Astrocyte (in vitro differentiated cells and primary cell): Measurements from ENCODE around the gene DFFB. TPM values are rescaled to one million over a fixed set of nuclear protein-coding genes. Genes with fewer than 3 reads are reported as not detected.

Source experiments
- DNase-seq: peaks from one replicate; pipeline ENCODE4 v3.0.0-alpha.2; 2010; ENCODE audit warnings: low read depth
- FAIRE-seq: peaks from 2 replicates; lab custom pipeline; 2011; peaks lifted over from hg19 to GRCh38; lab: Jason Lieb, UNC
- H2AFZ ChIP-seq: 2 replicates; pipeline ENCODE4 v1.6.0; 2012; ENCODE audit warnings: low read depth, low read length, inconsistent platforms
- H3K27ac ChIP-seq: 2 replicates; pipeline ENCODE4 v1.5.1; 2011; ENCODE audit warnings: low read depth, low read length, inconsistent platforms
- H3K27me3 ChIP-seq: 2 replicates; pipeline ENCODE4 v1.6.0; 2011; ENCODE audit warnings: low read length, inconsistent platforms; ENCODE audit not compliant: insufficient read depth
- H3K36me3 ChIP-seq: 2 replicates; pipeline ENCODE4 v1.5.1; 2011; ENCODE audit warnings: low read length, inconsistent platforms; ENCODE audit not compliant: insufficient read depth
- H3K4me1 ChIP-seq: 2 replicates; pipeline ENCODE4 v1.5.1; 2011; ENCODE audit warnings: low read length, inconsistent platforms; ENCODE audit not compliant: insufficient read depth
- H3K4me2 ChIP-seq: 2 replicates; pipeline ENCODE4 v1.6.0; 2012; ENCODE audit warnings: low read length, inconsistent platforms
- H3K4me3 ChIP-seq: 2 replicates; pipeline ENCODE4 v1.5.1; 2011; ENCODE audit warnings: low read depth, mild to moderate bottlenecking, low read length, inconsistent platforms; ENCODE audit not compliant: insufficient read depth
- H3K79me2 ChIP-seq: 2 replicates; pipeline ENCODE4 v1.6.0; 2012; ENCODE audit warnings: mild to moderate bottlenecking, low read length, inconsistent platforms; ENCODE audit not compliant: insufficient read depth
- H3K9ac ChIP-seq: 2 replicates; pipeline ENCODE4 v1.6.0; 2012; ENCODE audit warnings: mild to moderate bottlenecking, low read length, inconsistent platforms
- H3K9me3 ChIP-seq: 2 replicates; pipeline ENCODE4 v1.5.1; 2012; ENCODE audit warnings: low read depth, mild to moderate bottlenecking, low read length, inconsistent platforms; ENCODE audit not compliant: insufficient read depth
- H4K20me1 ChIP-seq: 2 replicates; pipeline ENCODE4 v1.6.0; 2012; ENCODE audit warnings: low read length, inconsistent platforms; ENCODE audit not compliant: insufficient read depth
- H3K27ac Mint-ChIP-seq: one replicate; pipeline ENCODE4 v1.8.0; 2021; ENCODE audit warnings: mild to moderate bottlenecking, mixed read lengths; ENCODE audit not compliant: unreplicated experiment
- H3K27me3 Mint-ChIP-seq: one replicate; pipeline ENCODE4 v1.8.0; 2021; ENCODE audit warnings: low read depth, mixed read lengths; ENCODE audit not compliant: unreplicated experiment
- H3K36me3 Mint-ChIP-seq: one replicate; pipeline ENCODE4 v1.8.0; 2021; ENCODE audit warnings: low read depth, mixed read lengths; ENCODE audit not compliant: unreplicated experiment
- H3K4me1 Mint-ChIP-seq: one replicate; pipeline ENCODE4 v1.8.0; 2021; ENCODE audit warnings: low read depth, mixed read lengths; ENCODE audit not compliant: unreplicated experiment
- H3K4me3 Mint-ChIP-seq: one replicate; pipeline ENCODE4 v1.8.0; 2021; ENCODE audit warnings: mild to moderate bottlenecking, moderate library complexity, mixed read lengths; ENCODE audit not compliant: unreplicated experiment
- H3K9me3 Mint-ChIP-seq: one replicate; pipeline ENCODE4 v1.8.0; 2021; ENCODE audit warnings: mild to moderate bottlenecking, mixed read lengths; ENCODE audit not compliant: unreplicated experiment
- CTCF ChIP-seq: IDR thresholded peaks from 2 replicates; pipeline ENCODE4 v1.5.1; 2011; ENCODE audit warnings: low read depth, mild to moderate bottlenecking, inconsistent platforms, low read length, moderate library complexity; ENCODE audit not compliant: insufficient read depth
- EZH2 ChIP-seq: IDR thresholded peaks from 2 replicates; pipeline ENCODE4 v1.6.1; 2012; ENCODE audit warnings: mild to moderate bottlenecking, low read length, inconsistent platforms; ENCODE audit not compliant: insufficient read depth
- total RNA-seq: library from RNA; stranded (reverse); gene quantifications from 2 replicates; pipeline ENCODE4 v1.2.1, GENCODE V29; 2021

DFFB gene
- total RNA-seq, 1 donor from 2014 or later: 7.4 TPM

DNA sequence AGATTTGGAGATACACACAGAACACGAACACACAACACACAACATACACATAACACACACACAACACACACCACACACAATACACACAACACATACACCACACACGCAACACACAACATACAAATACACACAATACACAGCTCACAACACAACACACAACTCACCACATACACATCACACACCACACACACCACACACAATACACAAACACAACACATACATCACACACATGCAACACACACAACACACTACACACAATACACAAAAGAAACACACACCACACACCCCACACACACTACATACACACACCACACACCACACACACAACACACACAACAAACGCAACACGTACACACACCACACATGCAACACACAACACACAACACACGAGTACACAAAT lies 71.8 kb downstream of the DFFB start:
- Histone ChIP-seq H3K4me2 (no peak overlapping the region), H3K4me1 (no peaks in the 10 kb centered on the region), H2AFZ (no peak overlapping the region), H3K9ac (no peak overlapping the region), H4K20me1 (no peaks in the 10 kb centered on the region), H3K9me3 (peaks cover 13% of the 10 kb centered on the region), H3K36me3 (no peaks in the 10 kb centered on the region), H3K79me2 (no peaks in the 10 kb centered on the region), H3K27ac (no peak overlapping the region), H3K27me3 (no peaks in the 10 kb centered on the region), H3K4me3 (no peak overlapping the region)
- Mint-ChIP-seq H3K4me1 (no peaks in the 10 kb centered on the region), H3K27ac (no peak overlapping the region), H3K4me3 (no peak overlapping the region), H3K36me3 (no peaks in the 10 kb centered on the region), H3K9me3 (no peaks in the 10 kb centered on the region), H3K27me3 (peaks cover 28% of the 10 kb centered on the region)
- DNase-seq: no peak
- TF ChIP-seq EZH2 (no peak), CTCF (no peak)
- no peak for FAIRE-seq

DNA sequence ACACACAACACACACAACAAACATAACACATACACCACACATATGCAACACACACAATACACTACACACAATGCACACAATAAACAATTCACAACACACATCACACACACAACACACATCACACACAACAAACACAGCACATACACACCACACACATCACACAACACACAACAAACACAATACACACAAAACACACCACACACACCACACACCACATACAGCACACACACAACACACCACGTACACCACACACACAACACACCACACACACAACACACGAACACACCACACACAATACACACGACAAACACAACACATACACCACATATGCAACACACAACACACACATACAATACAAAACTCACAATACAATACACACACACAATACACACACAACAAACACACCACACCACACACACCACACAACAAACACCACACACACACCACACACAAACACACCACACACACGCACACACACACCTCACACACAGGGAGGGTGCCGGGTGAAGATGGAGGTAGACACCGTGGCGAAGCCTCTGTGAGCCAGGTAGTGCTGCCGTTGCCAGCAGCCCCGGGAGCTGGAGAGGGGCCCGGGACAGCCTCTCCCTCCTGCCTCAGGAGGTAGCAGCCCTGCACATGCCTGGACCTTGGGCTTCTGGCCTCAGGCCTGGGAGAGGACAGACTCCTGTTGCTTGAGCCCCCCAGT lies 73.2 kb downstream of the DFFB start:
- FAIRE-seq: no peak
- Mint-ChIP-seq H3K27ac (no peak overlapping the region), H3K9me3 (peaks cover 5% of the 10 kb centered on the region)

GRCh38 chr1:3931007-3931912 lies 74.0 kb downstream of the DFFB start:
- Histone ChIP-seq H3K9me3 (peaks cover 13% of the 10 kb centered on the region), H2AFZ (no peak overlapping the region), H3K9ac (no peak overlapping the region), H3K4me3 (no peak overlapping the region), H3K36me3 (no peaks in the 10 kb centered on the region), H3K4me1 (no peaks in the 10 kb centered on the region), H3K27me3 (no peaks in the 10 kb centered on the region), H4K20me1 (no peaks in the 10 kb centered on the region), H3K4me2 (no peak overlapping the region), H3K27ac (no peak overlapping the region), H3K79me2 (no peaks in the 10 kb centered on the region)
- no peak for DNase-seq
- H3K36me3 Mint-ChIP-seq: no peaks in the 10 kb centered on the region
- no peak overlapping the region for H3K27ac Mint-ChIP-seq
- H3K4me3 Mint-ChIP-seq: no peak overlapping the region
- no peak for FAIRE-seq
- H3K9me3 Mint-ChIP-seq: peaks cover 5% of the 10 kb centered on the region
- peaks cover 24% of the 10 kb centered on the region for H3K27me3 Mint-ChIP-seq
- no peaks in the 10 kb centered on the region for H3K4me1 Mint-ChIP-seq
- TF ChIP-seq CTCF (no peak), EZH2 (no peak)

More for the DNA sequence above, 73.2 kb downstream of the DFFB start:
- Histone ChIP-seq H4K20me1 (no peaks in the 10 kb centered on the region), H3K36me3 (no peaks in the 10 kb centered on the region), H2AFZ (no peak overlapping the region), H3K4me1 (no peaks in the 10 kb centered on the region), H3K27ac (no peak overlapping the region), H3K27me3 (no peaks in the 10 kb centered on the region), H3K9ac (no peak overlapping the region), H3K79me2 (no peaks in the 10 kb centered on the region), H3K4me3 (no peak overlapping the region), H3K9me3 (peaks cover 13% of the 10 kb centered on the region), H3K4me2 (no peak overlapping the region)
- peaks cover 30% of the 10 kb centered on the region for H3K27me3 Mint-ChIP-seq
- no peaks in the 10 kb centered on the region for H3K4me1 Mint-ChIP-seq
- no peak for TF ChIP-seq EZH2
- H3K4me3 Mint-ChIP-seq: no peak overlapping the region
- no peaks in the 10 kb centered on the region for H3K36me3 Mint-ChIP-seq
- DNase-seq: no peak
